Testis (tissue), 2 donors: Measurements from ENCODE around the gene QPCT.

ENCODE experiments used
- CTCF ChIP-seq, 3 experiments: fragments of 450-650 bp in 2 of 3; fragments of 200-600 bp in 1 of 3; sonication (generic) in 1 of 3; IDR thresholded peaks; one replicate each; pipeline ENCODE4 v1.5.1; 2016 to 2019; ENCODE audit warnings: antibody characterized with exemption in 3 of 3, mild to moderate bottlenecking in 2 of 3, moderate library complexity in 1 of 3
- POLR2A ChIP-seq: fragments of 450-650 bp; IDR thresholded peaks from one replicate; pipeline ENCODE4 v1.6.1; 2017; ENCODE audit warnings: antibody characterized with exemption, mild to moderate bottlenecking, moderate library complexity

- no peak for TF ChIP-seq CTCF (IDR thresholded peaks at IDR 0.05)
- no peak for TF ChIP-seq POLR2A
Observed at GRCh38 chr2:37301408-37301807, 43.0 kb upstream of the QPCT start.
